Esophagus squamous epithelium (tissue), 4 donors: Measurements from ENCODE around the gene DNAH14.
"Not testable (repeated sequence)": the region's sequence is repeated elsewhere in the genome, so short reads cannot be mapped to it uniquely, and the experiment has no call there.

Source experiments
- POLR2A ChIP-seq, 4 donors: fragments of 450-650 bp; IDR thresholded peaks; one replicate each; pipeline ENCODE4 v1.6.1; 2017; ENCODE audit warnings: antibody characterized with exemption in 4 of 4, mild to moderate bottlenecking in 4 of 4, moderate library complexity in 3 of 4
- TF ChIP-seq, protein P1 (sequence below), 6 experiments: fragments of 450-650 bp in 4 of 6; fragments of 200-600 bp in 2 of 6; sonication (generic) in 2 of 6; IDR thresholded peaks; one replicate each; pipeline ENCODE4 v1.5.1; 2016 to 2019; ENCODE audit warnings: antibody characterized with exemption in 6 of 6, mild to moderate bottlenecking in 4 of 6, moderate library complexity in 4 of 6

DNA sequence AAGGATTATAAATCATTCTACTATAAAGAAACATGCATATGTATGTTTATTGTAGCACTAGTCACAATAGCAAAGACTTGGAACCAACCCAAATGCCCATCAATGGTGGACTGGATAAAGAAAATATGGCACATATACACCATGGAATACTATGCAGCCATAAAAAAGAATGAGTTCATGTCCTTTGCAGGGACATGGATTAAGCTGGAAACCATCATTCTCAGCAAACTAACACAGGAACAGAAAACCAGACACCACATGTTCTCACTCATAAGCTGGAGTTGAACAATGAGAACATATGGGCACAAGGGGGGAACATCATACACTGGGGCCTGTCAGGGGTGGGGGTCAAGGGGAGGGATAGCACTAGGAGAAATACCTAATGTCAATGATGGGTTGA lies 300.0 kb downstream of the DNAH14 start:
- TF ChIP-seq, protein P1, sequence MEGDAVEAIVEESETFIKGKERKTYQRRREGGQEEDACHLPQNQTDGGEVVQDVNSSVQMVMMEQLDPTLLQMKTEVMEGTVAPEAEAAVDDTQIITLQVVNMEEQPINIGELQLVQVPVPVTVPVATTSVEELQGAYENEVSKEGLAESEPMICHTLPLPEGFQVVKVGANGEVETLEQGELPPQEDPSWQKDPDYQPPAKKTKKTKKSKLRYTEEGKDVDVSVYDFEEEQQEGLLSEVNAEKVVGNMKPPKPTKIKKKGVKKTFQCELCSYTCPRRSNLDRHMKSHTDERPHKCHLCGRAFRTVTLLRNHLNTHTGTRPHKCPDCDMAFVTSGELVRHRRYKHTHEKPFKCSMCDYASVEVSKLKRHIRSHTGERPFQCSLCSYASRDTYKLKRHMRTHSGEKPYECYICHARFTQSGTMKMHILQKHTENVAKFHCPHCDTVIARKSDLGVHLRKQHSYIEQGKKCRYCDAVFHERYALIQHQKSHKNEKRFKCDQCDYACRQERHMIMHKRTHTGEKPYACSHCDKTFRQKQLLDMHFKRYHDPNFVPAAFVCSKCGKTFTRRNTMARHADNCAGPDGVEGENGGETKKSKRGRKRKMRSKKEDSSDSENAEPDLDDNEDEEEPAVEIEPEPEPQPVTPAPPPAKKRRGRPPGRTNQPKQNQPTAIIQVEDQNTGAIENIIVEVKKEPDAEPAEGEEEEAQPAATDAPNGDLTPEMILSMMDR (IDR thresholded peaks at IDR 0.05): not testable (repeated sequence)
- not testable (repeated sequence) for TF ChIP-seq POLR2A (IDR thresholded peaks at IDR 0.05)
